ENCODE results near the gene KLHDC3. TPM values are rescaled to one million over a fixed set of nuclear protein-coding genes. Genes with fewer than 3 reads are reported as not detected.
"Not testable (repeated sequence)": the region's sequence is repeated elsewhere in the genome, so short reads cannot be mapped to it uniquely, and the experiment has no call there.

KLHDC3 gene
- polyA plus RNA-seq, 4 donors, result 90.6 to 112 (median 95.0) TPM

- DNase-seq (ENCODE audit: low read depth in 4 of 4, low spot score in 3 of 4), result peak in 3 of 4 donors; percentile 21 to 50 (median 42)
Measured at GRCh38 chr6:43021270-43022047, 7.4 kb downstream of the KLHDC3 start, which contains the start of gene RRP36. Gene RRP36 (plus strand): TSS chr6:43021623. CDS start chr6:43021655, 32 bp downstream.

- no peak for DNase-seq (ENCODE audit: low read depth in 4 of 4, low spot score in 3 of 4)
Measured at GRCh38 chr6:43024436-43024835, 10.4 kb downstream of the KLHDC3 start.

- no peak for DNase-seq (ENCODE audit: low read depth in 4 of 4, low spot score in 3 of 4)
Measured at GRCh38 chr6:43026365-43026764, 12.3 kb downstream of the KLHDC3 start.

GRCh38 chr6:43029120-43029519 is 15.1 kb downstream of the KLHDC3 start:
- no peak for DNase-seq (ENCODE audit: low read depth in 4 of 4, low spot score in 3 of 4)

- DNase-seq (ENCODE audit: low read depth in 4 of 4, low spot score in 3 of 4), result no peak
Measured at GRCh38 chr6:43032326-43032725, 18.3 kb downstream of the KLHDC3 start.

GRCh38 chr6:43033496-43034189 is 19.6 kb downstream of the KLHDC3 start:
- DNase-seq (ENCODE audit: low read depth in 4 of 4, low spot score in 3 of 4), result no peak

- no peak for DNase-seq (ENCODE audit: low read depth in 4 of 4, low spot score in 3 of 4)
Measured at GRCh38 chr6:43034190-43034525, 20.1 kb downstream of the KLHDC3 start.

- no peak for DNase-seq (ENCODE audit: low read depth in 4 of 4, low spot score in 3 of 4)
Measured at GRCh38 chr6:43035495-43036194, 21.6 kb downstream of the KLHDC3 start.

- no peak for DNase-seq (ENCODE audit: low read depth in 4 of 4, low spot score in 3 of 4)
Measured at GRCh38 chr6:43036712-43037111, 22.7 kb downstream of the KLHDC3 start.

- DNase-seq (ENCODE audit: low read depth in 4 of 4, low spot score in 3 of 4), result no peak
Measured at GRCh38 chr6:43037197-43037596, 23.1 kb downstream of the KLHDC3 start.

- no peak for DNase-seq (ENCODE audit: low read depth in 4 of 4, low spot score in 3 of 4)
Measured at GRCh38 chr6:43037706-43038105, 23.7 kb downstream of the KLHDC3 start.

GRCh38 chr6:43038727-43039126 is 24.7 kb downstream of the KLHDC3 start:
- DNase-seq (ENCODE audit: low read depth in 4 of 4, low spot score in 3 of 4), result no peak

GRCh38 chr6:43040542-43041257 is 26.7 kb downstream of the KLHDC3 start:
- no peak for DNase-seq (ENCODE audit: low read depth in 4 of 4, low spot score in 3 of 4)

- not testable (repeated sequence) for DNase-seq (ENCODE audit: low read depth in 4 of 4, low spot score in 3 of 4)
Measured at GRCh38 chr6:43041475-43041874, 27.4 kb downstream of the KLHDC3 start.

GRCh38 chr6:43043310-43043709 is 29.3 kb downstream of the KLHDC3 start:
- DNase-seq (ENCODE audit: low read depth in 4 of 4, low spot score in 3 of 4), result no peak

- no peak for DNase-seq (ENCODE audit: low read depth in 4 of 4, low spot score in 3 of 4)
Measured at GRCh38 chr6:43045371-43045930, 31.4 kb downstream of the KLHDC3 start.

- DNase-seq (ENCODE audit: low read depth in 4 of 4, low spot score in 3 of 4), result no peak
Measured at GRCh38 chr6:43047998-43048397, 33.9 kb downstream of the KLHDC3 start.

- no peak for DNase-seq (ENCODE audit: low read depth in 4 of 4, low spot score in 3 of 4)
Measured at GRCh38 chr6:43050981-43051380, 36.9 kb downstream of the KLHDC3 start.

GRCh38 chr6:43052225-43052841 is 38.3 kb downstream of the KLHDC3 start:
- no peak for DNase-seq (ENCODE audit: low read depth in 4 of 4, low spot score in 3 of 4)
